ENCODE measurements around the gene FHIP2A.
"Not testable (repeated sequence)": the region's sequence is repeated elsewhere in the genome, so short reads cannot be mapped to it uniquely, and the experiment has no call there.

The FHIP2A gene

DNA sequence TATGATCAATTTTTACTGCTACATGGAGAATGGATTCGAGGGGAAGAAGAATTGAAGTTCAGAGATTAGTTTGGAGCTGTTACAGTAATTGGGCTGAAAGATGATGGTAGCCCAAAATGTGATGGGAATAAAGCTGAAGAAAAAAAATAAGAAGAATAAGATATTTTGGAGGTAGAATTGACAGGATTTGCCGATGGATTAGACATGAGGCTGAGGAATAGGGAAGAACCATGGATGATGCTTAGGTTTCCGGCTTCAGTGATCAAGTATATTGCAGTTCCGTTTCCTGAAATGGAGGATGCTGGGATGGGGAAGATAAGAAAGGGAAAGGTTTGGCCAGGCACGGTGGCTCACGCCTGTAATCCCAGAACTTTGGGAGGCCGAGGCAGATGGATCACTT is 38.9 kb upstream of the FHIP2A start:
- no peak overlapping the region for H3K4me3 ChIP-seq (ENCODE audit: low read depth, low read length)
- TF ChIP-seq CTCF (IDR thresholded peaks at IDR 0.05; ENCODE audit: control insufficient read depth, extremely low read depth, insufficient read depth) = no peak
- DNase-seq (ENCODE audit: low read depth) = no peak

DNA sequence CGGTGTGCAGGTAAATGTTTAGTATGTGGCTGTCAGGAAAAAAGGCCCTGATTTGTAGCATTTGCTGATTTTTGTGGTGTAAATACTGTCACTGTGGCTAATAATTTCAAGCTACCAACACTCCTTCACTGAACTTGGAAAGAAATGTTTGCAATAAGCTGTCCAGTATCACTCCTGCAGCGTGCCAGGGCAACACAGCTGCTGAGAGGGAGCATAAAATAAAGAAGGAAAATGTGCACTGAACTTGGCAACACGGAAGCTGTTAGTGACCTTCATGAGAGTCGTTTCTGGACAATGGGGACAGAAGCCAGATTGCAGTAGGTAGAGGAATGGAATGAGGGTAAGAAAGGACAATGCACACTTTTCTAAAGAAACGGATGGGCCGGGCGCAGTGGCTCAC is 37.9 kb upstream of the FHIP2A start:
- no peak for DNase-seq (ENCODE audit: low read depth)
- no peak for TF ChIP-seq CTCF (IDR thresholded peaks at IDR 0.05; ENCODE audit: control insufficient read depth, extremely low read depth, insufficient read depth)
- H3K4me3 ChIP-seq (ENCODE audit: low read depth, low read length) = no peak overlapping the region

DNA sequence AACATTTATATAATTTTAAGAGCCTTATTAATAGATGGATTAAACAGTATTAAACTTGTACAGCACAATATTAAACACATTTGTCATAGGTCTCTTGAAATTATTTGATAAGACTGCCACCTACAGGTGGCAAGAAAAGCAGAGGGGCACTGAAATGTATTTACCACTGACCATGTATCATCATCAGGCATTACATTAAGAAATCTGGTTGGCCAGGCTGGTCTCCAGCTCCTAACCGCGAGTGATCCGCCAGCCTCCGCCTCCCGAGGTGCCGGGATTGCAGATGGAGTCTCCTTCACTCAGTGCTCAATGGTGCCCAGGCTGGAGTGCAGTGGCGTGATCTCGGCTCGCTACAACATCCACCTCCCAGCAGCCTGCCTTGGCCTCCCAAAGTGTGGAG is 35.1 kb upstream of the FHIP2A start:
- not testable (repeated sequence) for H3K4me3 ChIP-seq (ENCODE audit: low read depth, low read length)
- peak; percentile 64 for TF ChIP-seq CTCF (IDR thresholded peaks at IDR 0.05; ENCODE audit: control insufficient read depth, extremely low read depth, insufficient read depth)
- peak; percentile 31 for DNase-seq (ENCODE audit: low read depth)

DNA sequence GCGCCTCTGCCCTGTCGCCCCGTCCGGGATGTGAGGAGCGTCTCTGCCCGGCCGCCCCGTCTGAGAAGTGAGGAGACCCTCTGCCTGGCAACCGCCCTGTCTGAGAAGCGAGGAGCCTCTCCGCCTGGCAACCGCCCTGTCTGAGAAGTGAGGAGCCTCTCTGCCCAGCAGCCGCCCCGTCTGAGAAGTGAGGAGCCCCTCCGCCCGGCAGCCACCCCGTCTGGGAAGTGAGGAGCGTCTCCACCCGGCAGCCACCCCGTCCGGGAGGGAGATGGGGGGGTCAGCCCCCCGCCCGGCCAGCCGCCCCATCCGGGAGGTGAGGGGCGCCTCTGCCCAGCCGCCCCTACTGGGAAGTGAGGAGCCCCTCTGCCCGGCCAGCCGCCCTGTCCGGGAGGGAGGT is 34.4 kb upstream of the FHIP2A start:
- not testable (repeated sequence) for H3K4me3 ChIP-seq (ENCODE audit: low read depth, low read length); DNase-seq (ENCODE audit: low read depth)

DNA sequence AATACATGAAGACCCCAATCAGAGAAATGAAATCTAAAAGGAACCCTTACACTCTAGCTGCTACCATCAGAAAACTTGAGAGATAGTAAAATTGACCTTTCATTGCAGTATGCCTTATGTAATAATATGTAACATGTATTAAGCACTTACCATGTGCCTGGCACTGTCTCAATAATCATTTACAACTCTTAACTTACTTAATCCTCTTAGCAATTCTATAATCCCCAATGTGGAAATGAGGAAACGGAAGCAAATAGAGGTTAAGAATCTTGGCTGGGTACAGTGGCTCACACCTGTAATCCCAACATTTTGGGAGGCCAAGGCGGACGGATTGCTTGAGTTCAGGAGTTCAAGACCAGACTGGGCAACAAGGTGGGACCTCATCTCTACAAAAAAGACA is 29.8 kb upstream of the FHIP2A start:
- no peak for DNase-seq (ENCODE audit: low read depth)
- no peak overlapping the region for H3K4me3 ChIP-seq (ENCODE audit: low read depth, low read length)
- TF ChIP-seq CTCF (IDR thresholded peaks at IDR 0.05; ENCODE audit: control insufficient read depth, extremely low read depth, insufficient read depth) = no peak

DNA sequence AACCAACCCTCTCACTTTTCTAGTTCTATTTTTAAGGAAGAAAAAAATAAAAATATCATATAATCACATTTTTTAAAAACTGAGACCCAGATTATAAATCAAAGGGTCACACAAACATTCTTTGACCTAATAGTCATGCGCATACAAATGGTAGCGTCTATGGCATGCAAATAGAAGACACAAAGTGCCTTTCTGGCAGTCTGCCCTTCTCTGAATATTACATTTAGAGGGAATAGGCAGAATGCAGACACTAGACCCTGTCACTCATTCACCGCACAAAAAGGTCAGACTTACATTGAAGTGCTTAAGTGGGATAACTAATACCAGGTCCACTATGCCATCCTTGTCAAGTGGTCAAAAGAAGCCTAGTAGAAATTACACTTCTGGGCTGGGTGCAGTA is 26.5 kb upstream of the FHIP2A start:
- TF ChIP-seq CTCF (IDR thresholded peaks at IDR 0.05; ENCODE audit: control insufficient read depth, extremely low read depth, insufficient read depth) = no peak
- no peak overlapping the region for H3K4me3 ChIP-seq (ENCODE audit: low read depth, low read length)
- no peak for DNase-seq (ENCODE audit: low read depth)

GRCh38 chr10:114800361-114800760 is 21.2 kb upstream of the FHIP2A start:
- DNase-seq (ENCODE audit: low read depth) = no peak
- TF ChIP-seq CTCF (IDR thresholded peaks at IDR 0.05; ENCODE audit: control insufficient read depth, extremely low read depth, insufficient read depth) = no peak
- no peak overlapping the region for H3K4me3 ChIP-seq (ENCODE audit: low read depth, low read length)

- DNase-seq (ENCODE audit: low read depth) = no peak
- H3K4me3 ChIP-seq (ENCODE audit: low read depth, low read length) = no peak overlapping the region
- no peak for TF ChIP-seq CTCF (IDR thresholded peaks at IDR 0.05; ENCODE audit: control insufficient read depth, extremely low read depth, insufficient read depth)
Observed at GRCh38 chr10:114801411-114801813, 20.2 kb upstream of the FHIP2A start.
